SU-DHL-6 (cell line): ENCODE data around the gene ITPKA.

Source experiments
- H2AFZ ChIP-seq: fragments of 200-600 bp; sonication (generic); 2 replicates; pipeline ENCODE4 v1.6.1; 2014; ENCODE audit warnings: low read depth, mild to moderate bottlenecking, moderate library complexity, mixed read lengths, antibody characterized with exemption, low read length; ENCODE audit not compliant: severe bottlenecking
- H3F3A ChIP-seq: fragments of 200-600 bp; shearing (Covaris generic); 2 replicates; pipeline ENCODE4 v1.6.0; 2016; ENCODE audit warnings: antibody characterized with exemption, mild to moderate bottlenecking; ENCODE audit not compliant: insufficient read depth
- H3K27ac ChIP-seq: fragments of 200-600 bp; sonication (generic); 2 replicates; pipeline ENCODE4 v1.5.1; 2016; ENCODE audit warnings: low read depth, mild to moderate bottlenecking, low read length, moderate library complexity, mixed read lengths
- H3K27me3 ChIP-seq: fragments of 200-600 bp; sonication (generic), shearing (Covaris generic); 2 replicates; pipeline ENCODE4 v1.6.0; 2014; ENCODE audit warnings: mild to moderate bottlenecking, low read length
- H3K36me3 ChIP-seq: fragments of 200-600 bp; sonication (generic); 2 replicates; pipeline ENCODE4 v1.6.1; 2014; ENCODE audit warnings: mild to moderate bottlenecking, low read length, mixed read lengths
- H3K4me2 ChIP-seq: fragments of 300-600, 200-600 bp; shearing (Covaris generic), sonication (generic); 2 replicates; pipeline ENCODE4 v1.6.0; 2014; ENCODE audit warnings: low read length, low read depth, mild to moderate bottlenecking; ENCODE audit not compliant: poor library complexity, severe bottlenecking
- H3K4me3 ChIP-seq: fragments of 200-600 bp; sonication (generic); 2 replicates; pipeline ENCODE4 v1.5.1; 2014; ENCODE audit warnings: antibody characterized with exemption, low read length, mild to moderate bottlenecking, mixed read lengths; ENCODE audit not compliant: insufficient read depth, poor library complexity, severe bottlenecking
- H3K79me2 ChIP-seq: fragments of 200-600 bp; sonication (generic); 2 replicates; pipeline ENCODE4 v1.6.1; 2014; ENCODE audit warnings: mild to moderate bottlenecking, low read length, moderate library complexity; ENCODE audit not compliant: insufficient read depth
- H3K9ac ChIP-seq: fragments of 200-600 bp; sonication (generic); 2 replicates; pipeline ENCODE4 v1.7.0; 2014; ENCODE audit warnings: mild to moderate bottlenecking, low read length
- H3K9me2 ChIP-seq: fragments of 200-600 bp; sonication (generic); replicated peaks from 2 replicates; pipeline ENCODE4 v1.6.1; 2014; ENCODE audit warnings: low read length; ENCODE audit not compliant: insufficient read depth
- H3K9me3 ChIP-seq: fragments of 200-600 bp; sonication (generic); 2 replicates; pipeline ENCODE4 v1.6.1; 2014; ENCODE audit warnings: low read length, mixed read lengths; ENCODE audit not compliant: insufficient read depth
- H4K20me1 ChIP-seq: fragments of 200-600 bp; sonication (generic); 2 replicates; pipeline ENCODE4 v1.6.1; 2014; ENCODE audit warnings: low read depth, mild to moderate bottlenecking, antibody characterized with exemption, low read length, moderate library complexity, mixed read lengths
- EZH2phosphoT487 ChIP-seq: fragments of 200-600 bp; sonication (generic), shearing (Covaris generic); conservative IDR thresholded peaks from 2 replicates; pipeline ENCODE4 v1.6.1; 2018; ENCODE audit warnings: mild to moderate bottlenecking, antibody characterized with exemption, low read length, moderate library complexity, mixed read lengths
- TF ChIP-seq, protein P1 (sequence below): fragments of 200-600 bp; sonication (generic); IDR thresholded peaks from one replicate; pipeline ENCODE4 v1.5.1; 2017; ENCODE audit warnings: antibody characterized with exemption, mild to moderate bottlenecking, low read length, moderate library complexity; ENCODE audit not compliant: insufficient read depth, poor library complexity, severe bottlenecking

ITPKA gene

DNA sequence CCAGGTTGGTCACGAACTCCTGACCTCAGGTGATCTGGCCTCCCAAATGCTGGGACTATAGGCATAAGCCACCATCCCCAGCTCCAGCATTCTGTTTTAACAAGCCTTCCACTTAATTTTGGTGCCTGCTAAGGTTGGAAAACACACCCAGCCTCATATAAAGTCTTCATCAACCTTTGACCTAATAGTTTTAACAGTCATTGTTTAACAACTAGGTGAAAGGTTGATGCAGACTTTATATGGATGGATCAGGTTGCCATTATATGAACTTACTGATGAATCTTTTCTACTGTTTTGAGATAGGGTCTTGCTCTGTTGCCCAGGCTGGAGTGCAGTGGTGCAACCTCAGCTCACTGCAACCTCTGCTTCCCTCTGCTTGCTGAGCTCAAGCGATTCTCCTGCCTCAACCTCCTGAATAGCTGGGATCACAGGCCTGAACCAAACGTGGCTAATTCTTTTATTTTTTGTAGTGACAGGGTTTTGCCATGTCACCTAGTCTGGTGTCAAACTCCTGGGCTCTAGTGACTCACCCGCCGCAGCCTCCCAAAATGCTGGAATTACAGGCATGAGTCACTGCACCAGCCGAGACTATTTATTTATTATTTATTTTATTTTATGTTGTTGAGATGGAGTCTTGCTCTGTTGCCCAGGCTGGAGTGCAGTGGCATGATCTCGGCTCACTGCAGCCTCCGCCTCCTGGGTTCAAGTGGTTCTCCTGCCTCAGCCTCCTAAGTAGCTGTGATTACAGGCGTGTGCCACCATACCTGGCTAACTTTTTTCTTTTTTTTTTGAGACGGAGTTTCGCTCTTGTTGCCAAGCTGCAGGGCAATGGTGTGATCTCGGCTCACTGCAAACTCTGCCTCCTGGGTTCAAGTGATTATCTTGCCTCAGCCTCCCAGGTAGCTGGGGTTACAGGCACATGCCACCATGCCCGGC lies 53.4 kb downstream of the ITPKA start:
- Histone ChIP-seq H3K27ac (no peak overlapping the region), H4K20me1 (no peaks in the 10 kb centered on the region), H3K36me3 (no peaks in the 10 kb centered on the region), H3K9me2 (no peaks in the 10 kb centered on the region), H3K27me3 (no peaks in the 10 kb centered on the region), H3K4me3 (no peak overlapping the region), H3K9me3 (no peaks in the 10 kb centered on the region), H3K4me2 (no peak overlapping the region), H3F3A (no peaks in the 10 kb centered on the region), H3K9ac (no peak overlapping the region), H2AFZ (no peak overlapping the region), H3K79me2 (peaks cover 11% of the 10 kb centered on the region; the same call in 1 of the 2 replicates)
- no peak for TF ChIP-seq EZH2phosphoT487
- TF ChIP-seq, protein P1, sequence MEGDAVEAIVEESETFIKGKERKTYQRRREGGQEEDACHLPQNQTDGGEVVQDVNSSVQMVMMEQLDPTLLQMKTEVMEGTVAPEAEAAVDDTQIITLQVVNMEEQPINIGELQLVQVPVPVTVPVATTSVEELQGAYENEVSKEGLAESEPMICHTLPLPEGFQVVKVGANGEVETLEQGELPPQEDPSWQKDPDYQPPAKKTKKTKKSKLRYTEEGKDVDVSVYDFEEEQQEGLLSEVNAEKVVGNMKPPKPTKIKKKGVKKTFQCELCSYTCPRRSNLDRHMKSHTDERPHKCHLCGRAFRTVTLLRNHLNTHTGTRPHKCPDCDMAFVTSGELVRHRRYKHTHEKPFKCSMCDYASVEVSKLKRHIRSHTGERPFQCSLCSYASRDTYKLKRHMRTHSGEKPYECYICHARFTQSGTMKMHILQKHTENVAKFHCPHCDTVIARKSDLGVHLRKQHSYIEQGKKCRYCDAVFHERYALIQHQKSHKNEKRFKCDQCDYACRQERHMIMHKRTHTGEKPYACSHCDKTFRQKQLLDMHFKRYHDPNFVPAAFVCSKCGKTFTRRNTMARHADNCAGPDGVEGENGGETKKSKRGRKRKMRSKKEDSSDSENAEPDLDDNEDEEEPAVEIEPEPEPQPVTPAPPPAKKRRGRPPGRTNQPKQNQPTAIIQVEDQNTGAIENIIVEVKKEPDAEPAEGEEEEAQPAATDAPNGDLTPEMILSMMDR, result no peak

DNA sequence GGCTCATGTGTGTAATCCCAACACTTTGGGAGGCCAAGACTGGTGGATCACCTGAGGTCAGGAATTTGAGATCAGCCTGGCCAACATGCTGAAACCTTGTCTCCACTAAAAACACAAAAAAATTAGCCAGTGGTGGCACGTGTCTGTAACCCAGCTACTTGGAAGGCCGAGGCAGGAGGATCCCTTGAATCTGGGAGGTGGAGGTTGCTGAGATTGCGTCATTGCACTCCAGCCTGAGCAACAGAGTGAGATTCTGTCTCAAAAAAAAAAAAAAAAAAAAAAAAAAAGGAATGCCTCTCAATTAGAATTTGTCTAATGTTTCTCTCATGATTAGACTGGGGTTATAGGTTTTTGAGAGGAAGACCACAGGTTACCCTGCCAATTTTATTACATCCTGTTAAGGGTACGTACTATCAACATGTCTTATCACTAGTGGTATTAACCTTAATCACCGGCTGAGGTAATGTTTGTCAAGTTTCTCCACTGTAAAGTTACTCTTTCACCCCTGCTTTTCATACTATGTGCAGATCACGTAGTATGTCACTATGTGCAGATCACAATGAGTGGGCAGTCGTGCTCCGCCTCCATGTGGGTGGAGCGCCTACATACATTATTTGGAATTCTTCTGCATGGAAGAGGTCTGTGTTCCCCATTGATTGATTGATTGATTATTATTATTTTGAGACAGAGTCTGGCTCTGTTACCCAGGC lies 56.5 kb downstream of the ITPKA start:
- H3K27ac ChIP-seq, result no peak overlapping the region

More for the DNA sequence above, 56.5 kb downstream of the ITPKA start:
- Histone ChIP-seq H3K36me3 (no peaks in the 10 kb centered on the region), H3K4me3 (no peak overlapping the region), H3K27me3 (no peaks in the 10 kb centered on the region), H3K9me3 (no peaks in the 10 kb centered on the region), H2AFZ (no peak overlapping the region), H3K4me2 (no peak overlapping the region), H3K79me2 (no peaks in the 10 kb centered on the region), H4K20me1 (no peaks in the 10 kb centered on the region), H3K9ac (no peak overlapping the region), H3F3A (no peaks in the 10 kb centered on the region), H3K9me2 (no peaks in the 10 kb centered on the region)
- TF ChIP-seq, protein P1, result no peak
- no peak for TF ChIP-seq EZH2phosphoT487
